ENCODE measurements around the gene ZWILCH.

GRCh38 chr15:66572146-66572545, 67.0 kb downstream of the ZWILCH start:
- TF ChIP-seq MAX (IDR thresholded peaks at IDR 0.05), result no peak
- no peak for TF ChIP-seq USF1 (IDR thresholded peaks at IDR 0.05)
